ENCODE results near the gene PRR20D.
"Not testable (repeated sequence)": the region's sequence is repeated elsewhere in the genome, so short reads cannot be mapped to it uniquely, and the experiment has no call there.

The PRR20D gene

GRCh38 chr13:57138988-57139387, 21.4 kb upstream of the PRR20D start:
- no peak overlapping the region for H3K4me3 ChIP-seq (ENCODE audit: low read depth in 1 of 2, low read length in 1 of 2)

GRCh38 chr13:57139781-57140180, 20.7 kb upstream of the PRR20D start:
- not testable (repeated sequence) for H3K27ac ChIP-seq; H3K4me3 ChIP-seq (ENCODE audit: low read depth in 1 of 2, low read length in 1 of 2); H3K9me3 ChIP-seq

More at GRCh38 chr13:57138988-57139387, 21.4 kb upstream of the PRR20D start:
- Histone ChIP-seq H3K27ac (no peak overlapping the region), H3K4me1 (ENCODE audit: control insufficient read depth in 1 of 2, insufficient read depth in 1 of 2, low read depth in 1 of 2, low read length in 1 of 2) (no peaks in the 10 kb centered on the region), H3K36me3 (no peaks in the 10 kb centered on the region), H3K27me3 (no peaks in the 10 kb centered on the region), H3K9me3 (no peaks in the 10 kb centered on the region)
- TF ChIP-seq CTCF (IDR thresholded peaks at IDR 0.05): no peak

GRCh38 chr13:57140235-57140968, 20.0 kb upstream of the PRR20D start, which contains the start of gene PRR20A:
PRR20A (plus strand) TSS chr13:57140918; CDS start chr13:57141305, 387 bp downstream.
- H3K4me1 ChIP-seq (ENCODE audit: control insufficient read depth in 1 of 2, insufficient read depth in 1 of 2, low read depth in 1 of 2, low read length in 1 of 2); H3K4me3 ChIP-seq (ENCODE audit: low read depth in 1 of 2, low read length in 1 of 2); H3K27me3 ChIP-seq; H3K27ac ChIP-seq; H3K9me3 ChIP-seq; H3K36me3 ChIP-seq: not testable (repeated sequence)

More at GRCh38 chr13:57139781-57140180, 20.7 kb upstream of the PRR20D start:
- H3K36me3 ChIP-seq; H3K4me1 ChIP-seq (ENCODE audit: control insufficient read depth in 1 of 2, insufficient read depth in 1 of 2, low read depth in 1 of 2, low read length in 1 of 2); H3K27me3 ChIP-seq: not testable (repeated sequence)

- not testable (repeated sequence) for H3K27me3 ChIP-seq; H3K36me3 ChIP-seq; H3K9me3 ChIP-seq; H3K4me1 ChIP-seq (ENCODE audit: control insufficient read depth in 1 of 2, insufficient read depth in 1 of 2, low read depth in 1 of 2, low read length in 1 of 2); H3K27ac ChIP-seq; H3K4me3 ChIP-seq (ENCODE audit: low read depth in 1 of 2, low read length in 1 of 2)
Measured at GRCh38 chr13:57147188-57147587, 13.2 kb upstream of the PRR20D start, which contains the start of gene PRR20B. PRR20B (plus strand) TSS chr13:57147488; CDS start chr13:57147875, 387 bp downstream.

- H3K36me3 ChIP-seq; H3K9me3 ChIP-seq; H3K27ac ChIP-seq; H3K4me3 ChIP-seq (ENCODE audit: low read depth in 1 of 2, low read length in 1 of 2); H3K27me3 ChIP-seq; H3K4me1 ChIP-seq (ENCODE audit: control insufficient read depth in 1 of 2, insufficient read depth in 1 of 2, low read depth in 1 of 2, low read length in 1 of 2): not testable (repeated sequence)
Measured at GRCh38 chr13:57148106-57148505, 12.3 kb upstream of the PRR20D start.

- not testable (repeated sequence) for H3K9me3 ChIP-seq; H3K4me3 ChIP-seq (ENCODE audit: low read depth in 1 of 2, low read length in 1 of 2); H3K36me3 ChIP-seq; H3K27ac ChIP-seq; H3K4me1 ChIP-seq (ENCODE audit: control insufficient read depth in 1 of 2, insufficient read depth in 1 of 2, low read depth in 1 of 2, low read length in 1 of 2); H3K27me3 ChIP-seq
Measured at GRCh38 chr13:57153761-57154160, 6.7 kb upstream of the PRR20D start, which contains the start of gene PRR20C. PRR20C (plus strand) TSS chr13:57154061; CDS start chr13:57154448, 387 bp downstream.

- not testable (repeated sequence) for H3K36me3 ChIP-seq; H3K4me3 ChIP-seq (ENCODE audit: low read depth in 1 of 2, low read length in 1 of 2); H3K27ac ChIP-seq; H3K9me3 ChIP-seq; H3K27me3 ChIP-seq; H3K4me1 ChIP-seq (ENCODE audit: control insufficient read depth in 1 of 2, insufficient read depth in 1 of 2, low read depth in 1 of 2, low read length in 1 of 2)
Measured at GRCh38 chr13:57166897-57167296, 6.5 kb downstream of the PRR20D start, which contains the start of gene PRR20E. PRR20E (plus strand) TSS chr13:57167197; CDS start chr13:57167584, 387 bp downstream.

- H3K9me3 ChIP-seq: no peaks in the 10 kb centered on the region
- H3K36me3 ChIP-seq: no peaks in the 10 kb centered on the region
- no peaks in the 10 kb centered on the region for H3K4me1 ChIP-seq (ENCODE audit: control insufficient read depth in 1 of 2, insufficient read depth in 1 of 2, low read depth in 1 of 2, low read length in 1 of 2)
- no peak overlapping the region for H3K4me3 ChIP-seq (ENCODE audit: low read depth in 1 of 2, low read length in 1 of 2)
- no peak overlapping the region for H3K27ac ChIP-seq
- TF ChIP-seq CTCF (IDR thresholded peaks at IDR 0.05): no peak
- no peaks in the 10 kb centered on the region for H3K27me3 ChIP-seq
Measured at GRCh38 chr13:57191667-57192066, 31.2 kb downstream of the PRR20D start.

All from neutrophil (primary cell).